Thyroid gland (tissue), 4 donors: ENCODE results near the gene KCNJ18. TPM values are rescaled to one million over a fixed set of nuclear protein-coding genes. Genes with fewer than 3 reads are reported as not detected.
"Not testable (repeated sequence)": the region's sequence is repeated elsewhere in the genome, so short reads cannot be mapped to it uniquely, and the experiment has no call there.

Experiments used
- DNase-seq, 2 donors: peaks; one replicate each; pipeline ENCODE4 v3.0.0-alpha.2; 2019
- H3K27ac ChIP-seq, 3 donors: fragments of 200-600 bp; sonication (generic); 1 replicate in 2 of 3; 2 replicates in 1 of 3; pipeline ENCODE4 v1.5.1; 2016 to 2019; ENCODE audit warnings: mild to moderate bottlenecking in 1 of 3, moderate library complexity in 1 of 3
- H3K27me3 ChIP-seq: fragments of 200-600 bp; sonication (generic); one replicate; pipeline ENCODE4 v1.5.1; 2019
- H3K36me3 ChIP-seq, 2 donors: fragments of 200-600 bp; sonication (generic); one replicate each; pipeline ENCODE4 v1.5.1; 2016 to 2019
- H3K4me1 ChIP-seq, 2 donors: fragments of 200-600 bp; sonication (generic); one replicate each; pipeline ENCODE4 v1.5.1; 2017 to 2019
- H3K4me3 ChIP-seq, 3 donors: fragments of 200-600 bp; sonication (generic); replicated peaks in 1 of 3; 1 replicate in 2 of 3; 2 replicates in 1 of 3; pipeline ENCODE4 v1.5.1; 2016; ENCODE audit warnings: mild to moderate bottlenecking in 1 of 3
- H3K9me3 ChIP-seq: fragments of 200-600 bp; sonication (generic); one replicate; pipeline ENCODE4 v1.5.1; 2017
- POLR2A ChIP-seq, 2 donors: fragments of 450-650 bp; IDR thresholded peaks; one replicate each; pipeline ENCODE4 v1.6.1; 2017; ENCODE audit warnings: antibody characterized with exemption in 2 of 2, mild to moderate bottlenecking in 2 of 2, moderate library complexity in 1 of 2
- WGBS, 2 donors: methylation state at CpG; one replicate each; pipeline ENCODE4 v1.1.5; 2017; 5-methylcytosine and 5-hydroxymethylcytosine counted together
- intact Hi-C: fragments of 100-400 bp; cut with DNase I; formaldehyde crosslinking; loops from one replicate; pipeline ENCODE4 v1.15.1; 2023
- total RNA-seq, 4 donors: library from RNA; depleted of rRNA; stranded (reverse); fragments of >200 nt; gene quantifications; one replicate each; pipeline ENCODE4 v1.2.3, GENCODE V29; 2016
- TF ChIP-seq, protein P1 (sequence below), 6 experiments: fragments of 200-600 bp in 3 of 6; fragments of 450-650 bp in 3 of 6; sonication (generic) in 3 of 6; IDR thresholded peaks; one replicate each; pipeline ENCODE4 v1.5.1; 2016 to 2019; ENCODE audit warnings: antibody characterized with exemption in 6 of 6, mild to moderate bottlenecking in 2 of 6, inconsistent platforms in 1 of 6, moderate library complexity in 1 of 6

The KCNJ18 gene
- total RNA-seq, 4 donors from 2014 or later = not detected

DNA sequence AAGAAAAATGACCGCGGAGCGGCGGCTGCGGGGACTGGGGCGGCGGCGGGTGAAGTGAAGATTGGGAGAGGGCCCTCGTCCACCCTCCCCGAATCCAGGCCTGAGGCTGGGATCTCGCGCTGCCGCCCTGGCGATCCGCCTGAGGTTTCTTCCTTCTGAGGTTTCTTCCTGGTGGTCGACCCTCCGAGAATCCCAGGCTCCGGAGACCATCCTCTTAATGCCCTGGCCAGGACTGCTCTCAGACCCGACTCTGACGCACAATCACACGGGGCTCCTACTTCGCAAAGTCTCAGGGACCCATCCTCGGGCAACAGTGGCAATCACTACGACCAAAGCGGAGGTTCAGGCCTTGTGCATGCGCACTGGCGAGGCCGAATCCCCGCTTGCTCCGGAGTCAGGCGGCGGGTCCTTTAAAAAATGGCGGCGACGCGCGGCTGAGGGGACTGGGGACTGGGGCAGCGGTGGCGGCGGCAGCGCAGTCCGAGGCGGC is 18.0 kb upstream of the KCNJ18 start:
- WGBS, 2 donors = 88 to 93% methylated on average over 43 of the region's 43 CpGs
- Histone ChIP-seq H3K36me3 (no peaks in the 10 kb centered on the region), H3K27me3 (no peaks in the 10 kb centered on the region), H3K4me1 (no peaks in the 10 kb centered on the region), H3K4me3 (no peak overlapping the region), H3K9me3 (no peaks in the 10 kb centered on the region), H3K27ac (no peak overlapping the region)
- intact Hi-C loops = no loop called here
- no peak for DNase-seq
- TF ChIP-seq POLR2A (IDR thresholded peaks at IDR 0.05) = no peak
- TF ChIP-seq, protein P1, sequence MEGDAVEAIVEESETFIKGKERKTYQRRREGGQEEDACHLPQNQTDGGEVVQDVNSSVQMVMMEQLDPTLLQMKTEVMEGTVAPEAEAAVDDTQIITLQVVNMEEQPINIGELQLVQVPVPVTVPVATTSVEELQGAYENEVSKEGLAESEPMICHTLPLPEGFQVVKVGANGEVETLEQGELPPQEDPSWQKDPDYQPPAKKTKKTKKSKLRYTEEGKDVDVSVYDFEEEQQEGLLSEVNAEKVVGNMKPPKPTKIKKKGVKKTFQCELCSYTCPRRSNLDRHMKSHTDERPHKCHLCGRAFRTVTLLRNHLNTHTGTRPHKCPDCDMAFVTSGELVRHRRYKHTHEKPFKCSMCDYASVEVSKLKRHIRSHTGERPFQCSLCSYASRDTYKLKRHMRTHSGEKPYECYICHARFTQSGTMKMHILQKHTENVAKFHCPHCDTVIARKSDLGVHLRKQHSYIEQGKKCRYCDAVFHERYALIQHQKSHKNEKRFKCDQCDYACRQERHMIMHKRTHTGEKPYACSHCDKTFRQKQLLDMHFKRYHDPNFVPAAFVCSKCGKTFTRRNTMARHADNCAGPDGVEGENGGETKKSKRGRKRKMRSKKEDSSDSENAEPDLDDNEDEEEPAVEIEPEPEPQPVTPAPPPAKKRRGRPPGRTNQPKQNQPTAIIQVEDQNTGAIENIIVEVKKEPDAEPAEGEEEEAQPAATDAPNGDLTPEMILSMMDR (IDR thresholded peaks at IDR 0.05) = no peak

DNA sequence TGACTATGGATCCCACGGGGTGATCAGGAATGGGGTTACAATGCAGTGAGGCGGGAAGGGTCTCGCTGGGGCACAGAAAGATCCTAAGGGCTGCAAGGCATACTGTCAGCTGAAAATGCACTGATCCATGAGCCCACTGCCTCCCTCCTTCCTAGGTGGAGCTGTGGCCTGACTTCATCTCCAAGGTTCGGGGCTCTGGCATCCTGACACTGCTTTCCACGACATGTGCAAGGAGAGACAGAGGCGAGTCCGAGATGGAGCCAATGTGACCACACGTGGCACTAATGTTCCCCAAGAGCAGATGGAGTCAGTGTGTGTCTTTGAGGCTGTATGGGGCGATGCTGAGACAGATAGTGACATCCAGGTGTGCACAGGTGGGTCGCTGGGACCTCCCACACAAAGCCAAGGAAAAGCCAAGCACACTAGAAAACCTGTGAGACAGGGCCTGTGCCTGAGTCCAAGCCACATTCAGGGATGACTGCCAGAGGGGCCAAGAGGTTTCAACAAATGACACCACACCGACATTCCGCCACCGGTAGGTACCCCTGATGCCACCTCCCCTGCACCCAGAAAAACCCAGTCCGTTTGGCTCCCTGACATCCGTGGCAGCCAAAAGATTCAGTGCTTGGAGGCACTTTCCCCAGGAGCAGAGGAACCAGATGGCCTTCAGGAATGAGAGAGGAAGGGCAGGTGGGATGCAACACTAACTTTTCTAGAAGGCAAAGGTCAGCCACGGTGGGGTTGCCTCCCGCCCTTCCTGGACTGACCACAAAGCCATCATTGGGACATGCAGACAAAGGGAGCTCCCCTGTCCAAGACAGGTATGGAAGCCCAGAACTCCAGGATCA is 17.2 kb upstream of the KCNJ18 start:
- H3K4me3 ChIP-seq, DNase-seq, H3K36me3 ChIP-seq, H3K9me3 ChIP-seq, H3K27ac ChIP-seq, H3K27me3 ChIP-seq, intact Hi-C loops, H3K4me1 ChIP-seq: not testable (repeated sequence)
- 77 to 78% methylated on average over 17 of the region's 17 CpGs for WGBS, 2 donors

DNA sequence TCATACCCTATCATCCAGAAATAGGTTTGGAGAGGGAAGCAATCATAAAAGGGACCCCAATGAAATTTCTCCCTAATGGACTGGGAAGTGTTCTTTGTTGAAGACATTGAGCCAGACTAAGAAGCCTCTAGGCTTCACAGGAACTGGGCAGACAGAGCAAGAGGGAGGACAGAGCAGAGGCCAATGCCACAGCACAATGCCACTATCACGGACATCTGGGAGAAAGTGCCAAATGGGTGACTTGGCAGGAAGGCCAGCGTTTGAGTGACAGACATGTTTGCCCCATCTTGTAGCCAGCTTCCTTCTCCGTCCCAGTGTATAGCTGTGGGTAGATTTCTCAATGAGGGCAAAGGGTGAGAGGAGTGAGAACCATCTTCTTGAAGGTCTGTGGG is 16.6 kb upstream of the KCNJ18 start:
- H3K4me3 ChIP-seq, intact Hi-C loops, H3K27me3 ChIP-seq, H3K36me3 ChIP-seq, H3K9me3 ChIP-seq, H3K4me1 ChIP-seq, DNase-seq, H3K27ac ChIP-seq: not testable (repeated sequence)
- WGBS, 2 donors = 85 to 86% methylated on average over 3 of the region's 3 CpGs

DNA sequence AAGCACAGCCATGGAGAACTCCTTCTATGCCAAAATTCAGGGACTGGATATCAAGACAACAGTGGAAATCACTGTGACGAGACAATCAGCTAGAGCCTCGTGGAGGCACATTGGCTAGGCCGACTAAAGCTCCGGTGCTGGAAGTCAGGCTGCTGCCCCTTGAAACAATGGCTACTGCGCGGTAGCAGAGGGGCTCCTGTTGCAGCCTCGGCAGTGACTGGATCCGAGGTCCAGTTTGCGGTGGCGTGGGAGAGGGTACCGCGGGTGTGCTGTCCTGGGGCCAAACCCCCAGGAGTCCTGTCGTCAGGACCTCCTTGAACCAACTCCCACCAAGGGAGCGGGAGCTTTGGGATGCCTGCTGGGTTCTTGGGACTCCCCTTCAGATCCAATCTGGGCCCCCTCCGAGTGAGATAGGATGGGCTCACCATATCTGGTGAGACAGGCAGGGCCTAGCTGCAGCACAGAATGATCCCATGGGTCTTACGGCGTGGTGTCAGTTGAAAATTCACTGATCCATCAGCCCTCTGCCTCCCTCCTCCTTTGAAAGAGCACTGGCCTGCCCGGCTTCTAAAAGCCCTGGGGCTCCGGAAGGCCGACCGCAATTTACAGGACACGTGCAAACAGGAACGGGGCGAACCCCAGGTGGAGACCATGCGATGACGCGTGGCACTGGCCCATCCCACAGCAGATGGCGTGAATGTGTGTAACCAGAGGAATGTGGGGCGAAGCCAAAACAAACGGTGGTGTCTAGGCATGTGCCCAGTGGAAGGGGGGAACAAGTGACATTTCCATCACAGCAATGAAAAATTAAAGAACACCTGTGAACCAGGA is 15.8 kb upstream of the KCNJ18 start:
- WGBS, 2 donors = 82% methylated on average over 30 of the region's 30 CpGs
- H3K9me3 ChIP-seq = no peaks in the 10 kb centered on the region
- intact Hi-C loops = no loop called here
- no peak for DNase-seq
- no peak overlapping the region for H3K27ac ChIP-seq
- no peaks in the 10 kb centered on the region for H3K27me3 ChIP-seq
- H3K4me3 ChIP-seq = no peak overlapping the region
- TF ChIP-seq, protein P1 (IDR thresholded peaks at IDR 0.05) = no peak
- TF ChIP-seq POLR2A (IDR thresholded peaks at IDR 0.05) = no peak
- no peaks in the 10 kb centered on the region for H3K36me3 ChIP-seq
- no peaks in the 10 kb centered on the region for H3K4me1 ChIP-seq

DNA sequence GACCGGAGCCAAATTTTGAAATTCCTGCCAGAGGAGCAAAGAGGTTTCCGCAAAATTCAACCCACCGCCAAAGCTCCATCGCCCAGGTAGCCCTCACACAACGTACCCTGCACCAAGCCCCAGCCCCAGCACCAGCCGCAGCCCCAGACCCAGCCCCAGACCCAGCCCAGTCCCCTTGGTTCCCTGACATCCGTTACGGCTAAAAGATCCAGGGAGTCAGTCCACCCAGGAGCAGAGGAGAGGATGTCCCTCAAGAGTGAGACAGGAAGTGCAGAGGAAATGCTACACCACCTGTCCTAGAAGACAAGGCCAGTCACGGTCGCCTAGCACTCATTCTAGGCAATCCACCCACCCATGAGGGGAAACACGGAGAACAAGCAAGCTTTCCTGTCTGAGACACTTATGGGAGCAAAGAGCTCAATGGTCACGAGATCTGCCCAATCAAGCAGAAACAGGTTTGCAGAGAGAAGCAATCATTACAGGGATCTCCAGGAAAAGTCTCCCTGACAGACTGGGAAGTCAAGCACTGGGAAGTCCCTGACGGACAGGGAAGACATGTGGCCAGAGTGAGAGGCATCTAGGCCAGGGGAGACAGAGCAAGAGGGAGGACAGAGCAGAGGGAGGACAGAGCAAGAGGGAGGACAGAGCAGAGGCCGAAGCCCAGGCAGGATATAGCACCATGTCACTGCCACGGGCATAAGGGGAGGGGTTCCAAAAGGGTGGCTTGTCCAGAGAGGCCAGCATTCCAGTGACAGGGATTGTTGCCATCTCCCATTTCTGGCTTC is 15.0 kb upstream of the KCNJ18 start:
- no peak for DNase-seq
- H3K4me1 ChIP-seq = no peaks in the 10 kb centered on the region
- no peak overlapping the region for H3K27ac ChIP-seq
- no peaks in the 10 kb centered on the region for H3K27me3 ChIP-seq
- H3K4me3 ChIP-seq = no peak overlapping the region
- 71 to 76% methylated on average over 15 of the region's 15 CpGs for WGBS, 2 donors
- H3K9me3 ChIP-seq = no peaks in the 10 kb centered on the region
- no peak for TF ChIP-seq POLR2A (IDR thresholded peaks at IDR 0.05)
- TF ChIP-seq, protein P1 (IDR thresholded peaks at IDR 0.05) = no peak
- no peaks in the 10 kb centered on the region for H3K36me3 ChIP-seq
- intact Hi-C loops = no loop called here
